Measurements from ENCODE around the gene KL.

The KL gene

DNA sequence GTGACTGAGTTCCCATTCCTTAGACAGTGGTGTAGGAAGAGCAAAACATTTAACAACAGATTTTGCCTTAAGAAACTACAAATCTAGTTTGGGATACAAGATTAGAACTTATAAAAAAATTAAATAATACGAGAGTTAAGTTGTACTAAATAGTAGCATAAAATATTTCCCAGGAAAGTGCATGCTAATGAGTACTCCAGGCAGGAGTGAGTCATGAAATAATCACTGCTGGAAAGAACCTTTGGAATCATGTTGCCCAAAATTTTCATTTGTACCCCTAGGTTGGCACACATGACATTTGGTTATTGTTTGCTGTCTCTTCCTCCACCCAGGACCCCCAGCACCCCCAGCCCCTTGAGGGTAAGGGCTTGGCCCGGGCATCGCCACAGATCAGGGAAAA, 26.3 kb upstream of the KL start:
- Histone ChIP-seq H3K36me3 (replicated peaks) (no peaks in the 10 kb centered on the region), H3K27me3 (replicated peaks) (no peaks in the 10 kb centered on the region), H3K27ac (no peak overlapping the region), H3K4me3 (ENCODE audit: low read depth, low read length) (no peak overlapping the region)
- TF ChIP-seq, protein P1, sequence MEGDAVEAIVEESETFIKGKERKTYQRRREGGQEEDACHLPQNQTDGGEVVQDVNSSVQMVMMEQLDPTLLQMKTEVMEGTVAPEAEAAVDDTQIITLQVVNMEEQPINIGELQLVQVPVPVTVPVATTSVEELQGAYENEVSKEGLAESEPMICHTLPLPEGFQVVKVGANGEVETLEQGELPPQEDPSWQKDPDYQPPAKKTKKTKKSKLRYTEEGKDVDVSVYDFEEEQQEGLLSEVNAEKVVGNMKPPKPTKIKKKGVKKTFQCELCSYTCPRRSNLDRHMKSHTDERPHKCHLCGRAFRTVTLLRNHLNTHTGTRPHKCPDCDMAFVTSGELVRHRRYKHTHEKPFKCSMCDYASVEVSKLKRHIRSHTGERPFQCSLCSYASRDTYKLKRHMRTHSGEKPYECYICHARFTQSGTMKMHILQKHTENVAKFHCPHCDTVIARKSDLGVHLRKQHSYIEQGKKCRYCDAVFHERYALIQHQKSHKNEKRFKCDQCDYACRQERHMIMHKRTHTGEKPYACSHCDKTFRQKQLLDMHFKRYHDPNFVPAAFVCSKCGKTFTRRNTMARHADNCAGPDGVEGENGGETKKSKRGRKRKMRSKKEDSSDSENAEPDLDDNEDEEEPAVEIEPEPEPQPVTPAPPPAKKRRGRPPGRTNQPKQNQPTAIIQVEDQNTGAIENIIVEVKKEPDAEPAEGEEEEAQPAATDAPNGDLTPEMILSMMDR (IDR thresholded peaks at IDR 0.05; ENCODE audit: low read depth, low read length, missing control alignments): no peak
- in situ Hi-C loops (cut with HindIII; ENCODE audit: low pct_ligation_motif_present, low sequenced_read_pairs): no loop called here
- DNase-seq: no peak

DNA sequence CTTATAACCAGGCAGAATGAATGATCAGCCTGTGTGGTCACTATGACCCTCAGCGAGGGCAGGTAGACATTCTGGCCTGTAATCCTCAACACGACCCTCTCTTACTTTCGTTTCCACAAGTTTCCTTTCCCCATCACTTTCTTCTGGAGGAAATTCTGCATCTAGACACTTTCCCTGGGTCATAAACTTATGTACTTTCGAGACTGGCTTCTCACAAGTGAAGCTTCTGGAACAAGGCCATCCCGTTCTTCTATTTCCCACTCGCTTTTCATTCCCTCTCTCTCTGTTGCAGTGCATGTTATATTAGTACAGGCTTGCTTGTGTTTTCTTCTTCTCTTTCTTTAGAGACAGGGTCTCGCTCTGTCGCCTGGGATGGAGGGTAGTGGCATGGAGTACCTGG, 23.1 kb upstream of the KL start:
- no peak for DNase-seq
- in situ Hi-C loops (cut with HindIII; ENCODE audit: low pct_ligation_motif_present, low sequenced_read_pairs): no loop called here
- Histone ChIP-seq H3K27me3 (replicated peaks) (no peaks in the 10 kb centered on the region), H3K4me3 (ENCODE audit: low read depth, low read length) (no peak overlapping the region), H3K36me3 (replicated peaks) (no peaks in the 10 kb centered on the region), H3K27ac (no peak overlapping the region)
- TF ChIP-seq, protein P1 (IDR thresholded peaks at IDR 0.05; ENCODE audit: low read depth, low read length, missing control alignments): no peak

- no peak overlapping the region for H3K4me3 ChIP-seq (ENCODE audit: low read depth, low read length)
- TF ChIP-seq, protein P1 (IDR thresholded peaks at IDR 0.05; ENCODE audit: low read depth, low read length, missing control alignments): no peak
- no peak for DNase-seq
- H3K36me3 ChIP-seq (replicated peaks): no peaks in the 10 kb centered on the region
- no peak overlapping the region for H3K27ac ChIP-seq
- in situ Hi-C loops (cut with HindIII; ENCODE audit: low pct_ligation_motif_present, low sequenced_read_pairs): no loop called here
- no peaks in the 10 kb centered on the region for H3K27me3 ChIP-seq (replicated peaks)
These were observed 18.8 kb upstream of the KL start for GRCh38 chr13:32997399-32997798.

DNA sequence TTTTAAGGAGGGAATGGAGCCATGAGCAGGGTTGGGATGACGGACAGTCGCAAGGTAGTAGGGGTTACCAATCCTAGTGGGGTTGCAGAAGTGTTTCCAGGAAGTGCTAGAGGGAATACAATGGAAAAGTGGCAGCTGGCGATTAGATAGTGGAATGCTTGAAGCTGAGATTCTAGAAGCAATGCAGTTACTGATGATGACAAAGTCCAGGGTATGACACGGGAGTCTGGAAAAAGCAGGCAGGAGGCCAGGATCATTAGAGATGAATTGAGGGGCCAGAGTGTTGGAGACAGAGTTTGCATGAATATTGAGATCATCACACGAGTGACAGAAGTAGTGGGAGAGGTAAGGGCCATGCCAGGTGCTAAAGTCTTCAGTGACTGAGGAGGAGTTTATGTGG, 17.3 kb upstream of the KL start:
- Histone ChIP-seq H3K27ac (no peak overlapping the region), H3K4me3 (ENCODE audit: low read depth, low read length) (no peak overlapping the region), H3K27me3 (replicated peaks) (no peaks in the 10 kb centered on the region), H3K36me3 (replicated peaks) (no peaks in the 10 kb centered on the region)
- in situ Hi-C loops (cut with HindIII; ENCODE audit: low pct_ligation_motif_present, low sequenced_read_pairs): no loop called here
- no peak for DNase-seq
- TF ChIP-seq, protein P1 (IDR thresholded peaks at IDR 0.05; ENCODE audit: low read depth, low read length, missing control alignments): no peak

DNA sequence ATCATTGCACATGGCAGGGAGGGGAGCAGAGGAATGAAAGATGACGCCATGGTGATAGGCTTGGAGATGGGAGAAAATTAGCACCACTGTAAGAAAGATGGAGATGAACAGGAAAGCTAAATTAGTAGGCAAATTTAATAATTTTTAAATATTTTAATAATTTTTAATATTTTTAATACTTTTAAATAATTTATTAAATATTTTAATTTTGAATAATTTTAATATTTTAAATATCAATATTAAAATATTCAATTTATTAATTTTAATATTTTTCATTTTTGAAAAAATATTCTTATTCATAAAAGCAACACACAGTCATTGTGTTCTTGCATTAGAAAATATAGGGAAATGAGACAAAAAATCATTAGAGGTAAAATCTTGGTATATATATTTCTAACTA, 15.9 kb upstream of the KL start:
- TF ChIP-seq, protein P1 (IDR thresholded peaks at IDR 0.05; ENCODE audit: low read depth, low read length, missing control alignments): no peak
- no peak for DNase-seq
- Histone ChIP-seq H3K36me3 (replicated peaks) (no peaks in the 10 kb centered on the region), H3K27me3 (replicated peaks) (no peaks in the 10 kb centered on the region), H3K4me3 (ENCODE audit: low read depth, low read length) (no peak overlapping the region), H3K27ac (no peak overlapping the region)
- in situ Hi-C loops (cut with HindIII; ENCODE audit: low pct_ligation_motif_present, low sequenced_read_pairs): no loop called here

- H3K27ac ChIP-seq: no peak overlapping the region
- TF ChIP-seq, protein P1 (IDR thresholded peaks at IDR 0.05; ENCODE audit: low read depth, low read length, missing control alignments): no peak
- H3K36me3 ChIP-seq (replicated peaks): no peaks in the 10 kb centered on the region
- no peaks in the 10 kb centered on the region for H3K27me3 ChIP-seq (replicated peaks)
- DNase-seq: no peak
- no peak overlapping the region for H3K4me3 ChIP-seq (ENCODE audit: low read depth, low read length)
- in situ Hi-C loops (cut with HindIII; ENCODE audit: low pct_ligation_motif_present, low sequenced_read_pairs): no loop called here
These were observed 12.7 kb upstream of the KL start for GRCh38 chr13:33003458-33004019.
